HEK293 (cell line): ENCODE measurements around the gene LAPTM4A.

Source experiments
- CTCF ChIA-PET: fragments of 350-600 bp; formaldehyde crosslinking; extraction: SDS; loops from one replicate; lab custom pipeline; 2021; ENCODE audit warnings: antibody characterized with exemption; lab: Yijun Ruan, JAX
- POLR2A ChIA-PET: fragments of 300-600 bp; formaldehyde crosslinking; extraction: SDS; loops from one replicate; lab custom pipeline; 2020; ENCODE audit warnings: antibody characterized with exemption, inconsistent platforms; lab: Yijun Ruan, JAX
- H3K27ac ChIP-seq: fragments of 200-500 bp; sonication (Bioruptor generic); 2 replicates; pipeline ENCODE4 v1.5.1; 2014; ENCODE audit warnings: low read depth, low read length, control low read depth, inconsistent platforms; ENCODE audit errors: extremely low read depth
- H3K36me3 ChIP-seq, 2 experiments: fragments of 200-500 bp in 1 of 2; sonication (Bioruptor generic) in 1 of 2; 1 replicate in 1 of 2; 2 replicates in 1 of 2; pipeline ENCODE4 v1.5.1; 2014 to 2017; ENCODE audit warnings: inconsistent platforms in 2 of 2, low read length in 2 of 2; ENCODE audit not compliant: control insufficient read depth in 2 of 2, insufficient read depth in 1 of 2
- H3K4me1 ChIP-seq: fragments of 200-500 bp; sonication (Bioruptor generic); 2 replicates; pipeline ENCODE4 v1.5.1; 2014; ENCODE audit warnings: mild to moderate bottlenecking, low read length, inconsistent platforms; ENCODE audit not compliant: control insufficient read depth, insufficient read depth
- H3K4me3 ChIP-seq: 2 replicates; pipeline ENCODE4 v1.5.1; 2011; ENCODE audit warnings: low read depth, mild to moderate bottlenecking, control low read depth, low read length, moderate library complexity
- H3K9me3 ChIP-seq: fragments of 200-500 bp; sonication (Bioruptor generic); 2 replicates; pipeline ENCODE4 v1.5.1; 2014; ENCODE audit warnings: low read depth, low read length, inconsistent platforms; ENCODE audit not compliant: control insufficient read depth, insufficient read depth
- HOXC10 ChIP-seq: sonication (generic); formaldehyde crosslinking; IDR thresholded peaks from 2 replicates; pipeline ENCODE4 v1.8.1; 2023; ENCODE audit warnings: mild to moderate bottlenecking, missing genetic modification reagents
- IKZF3 ChIP-seq: fragments of 450-650 bp; IDR thresholded peaks from 2 replicates; pipeline ENCODE4 v1.5.0; 2018; ENCODE audit warnings: missing biosample characterization, mild to moderate bottlenecking, missing genetic modification characterization, moderate library complexity
- KLF1 ChIP-seq: fragments of 450-650 bp; formaldehyde crosslinking; IDR thresholded peaks from 2 replicates; pipeline ENCODE4 v1.5.1; 2016; ENCODE audit warnings: missing biosample characterization, missing genetic modification characterization
- KLF8 ChIP-seq: fragments of 450-650 bp; formaldehyde crosslinking; IDR thresholded peaks from 2 replicates; pipeline ENCODE4 v1.5.1; 2016; ENCODE audit warnings: missing biosample characterization, missing genetic modification characterization
- PBX3 ChIP-seq: sonication (generic); formaldehyde crosslinking; IDR thresholded peaks from 2 replicates; pipeline ENCODE4 v1.8.1; 2022; ENCODE audit warnings: mild to moderate bottlenecking, moderate library complexity, missing genetic modification reagents
- SCRT2 ChIP-seq: fragments of 450-650 bp; formaldehyde crosslinking; IDR thresholded peaks from 2 replicates; pipeline ENCODE4 v1.5.1; 2016; ENCODE audit warnings: missing biosample characterization, missing genetic modification characterization
- YY2 ChIP-seq: fragments of 450-650 bp; formaldehyde crosslinking; IDR thresholded peaks from 2 replicates; pipeline ENCODE4 v1.5.1; 2016; ENCODE audit warnings: missing biosample characterization, missing genetic modification characterization
- ZBTB1 ChIP-seq: fragments of 450-650 bp; formaldehyde crosslinking; IDR thresholded peaks from 2 replicates; pipeline ENCODE4 v1.5.1; 2016; ENCODE audit warnings: missing biosample characterization, missing genetic modification characterization
- ZBTB10 ChIP-seq: fragments of 450-650 bp; formaldehyde crosslinking; IDR thresholded peaks from 2 replicates; pipeline ENCODE4 v1.5.1; 2016; ENCODE audit warnings: missing biosample characterization, missing genetic modification characterization
- ZBTB8A ChIP-seq: fragments of 450-650 bp; formaldehyde crosslinking; IDR thresholded peaks from 2 replicates; pipeline ENCODE4 v1.5.1; 2016; ENCODE audit warnings: missing biosample characterization, missing genetic modification characterization
- ZFP37 ChIP-seq: fragments of 450-650 bp; formaldehyde crosslinking; IDR thresholded peaks from 2 replicates; pipeline ENCODE4 v1.5.1; 2016; ENCODE audit warnings: missing biosample characterization, missing genetic modification characterization
- ZNF132 ChIP-seq: fragments of 450-650 bp; formaldehyde crosslinking; IDR thresholded peaks from 2 replicates; pipeline ENCODE4 v1.5.1; 2017; ENCODE audit warnings: missing biosample characterization, missing genetic modification characterization, borderline replicate concordance
- ZNF16 ChIP-seq: fragments of 450-650 bp; formaldehyde crosslinking; IDR thresholded peaks from 2 replicates; pipeline ENCODE4 v1.5.1; 2016; ENCODE audit warnings: low read depth, missing biosample characterization, missing genetic modification characterization
- ZNF19 ChIP-seq: fragments of 450-650 bp; formaldehyde crosslinking; IDR thresholded peaks from 2 replicates; pipeline ENCODE4; 2016; ENCODE audit warnings: missing biosample characterization, missing genetic modification characterization, low read depth
- ZNF211 ChIP-seq: fragments of 450-650 bp; formaldehyde crosslinking; IDR thresholded peaks from 2 replicates; pipeline ENCODE4 v1.5.1; 2016; ENCODE audit warnings: low read depth, missing biosample characterization, missing genetic modification characterization
- ZNF354C ChIP-seq: fragments of 450-650 bp; formaldehyde crosslinking; IDR thresholded peaks from 2 replicates; pipeline ENCODE4 v1.5.1; 2016; ENCODE audit warnings: missing biosample characterization, missing genetic modification characterization, low read depth, borderline replicate concordance
- ZNF391 ChIP-seq: fragments of 450-650 bp; formaldehyde crosslinking; IDR thresholded peaks from 2 replicates; pipeline ENCODE4 v1.5.1; 2016; ENCODE audit warnings: low read depth, missing biosample characterization, missing genetic modification characterization, borderline replicate concordance
- ZNF48 ChIP-seq: fragments of 450-650 bp; formaldehyde crosslinking; IDR thresholded peaks from 2 replicates; pipeline ENCODE4 v1.5.1; 2016; ENCODE audit warnings: missing biosample characterization, missing genetic modification characterization
- ZNF521 ChIP-seq: fragments of 450-650 bp; formaldehyde crosslinking; IDR thresholded peaks from 2 replicates; pipeline ENCODE4 v1.5.1; 2017; ENCODE audit warnings: missing biosample characterization, mild to moderate bottlenecking, missing genetic modification characterization
- ZNF624 ChIP-seq: fragments of 450-650 bp; formaldehyde crosslinking; IDR thresholded peaks from 2 replicates; pipeline ENCODE4 v1.5.1; 2017; ENCODE audit warnings: missing biosample characterization, missing genetic modification characterization
- ZNF654 ChIP-seq: fragments of 450-650 bp; formaldehyde crosslinking; IDR thresholded peaks from 2 replicates; pipeline ENCODE4 v1.5.1; 2016; ENCODE audit warnings: low read depth, missing biosample characterization, missing genetic modification characterization
- ZNF660 ChIP-seq: fragments of 450-650 bp; IDR thresholded peaks from 2 replicates; pipeline ENCODE4 v1.5.1; 2018; ENCODE audit warnings: missing biosample characterization, mild to moderate bottlenecking, missing genetic modification characterization
- ZNF664 ChIP-seq: fragments of 450-650 bp; formaldehyde crosslinking; IDR thresholded peaks from 2 replicates; pipeline ENCODE4 v1.5.1; 2016; ENCODE audit warnings: missing biosample characterization, missing genetic modification characterization
- ZNF76 ChIP-seq: fragments of 450-650 bp; formaldehyde crosslinking; IDR thresholded peaks from 2 replicates; pipeline ENCODE4; 2016; ENCODE audit warnings: low read depth, missing biosample characterization, missing genetic modification characterization, borderline replicate concordance
- ZNF792 ChIP-seq: fragments of 450-650 bp; formaldehyde crosslinking; IDR thresholded peaks from 2 replicates; pipeline ENCODE4 v1.5.1; 2016; ENCODE audit warnings: missing biosample characterization, missing genetic modification characterization
- ZNF830 ChIP-seq: fragments of 450-650 bp; IDR thresholded peaks from 2 replicates; pipeline ENCODE4 v1.5.0; 2018; ENCODE audit warnings: missing biosample characterization, missing genetic modification characterization, low read depth, mild to moderate bottlenecking, moderate library complexity
- ZXDB ChIP-seq: fragments of 450-650 bp; formaldehyde crosslinking; IDR thresholded peaks from 2 replicates; pipeline ENCODE4 v1.5.1; 2016; ENCODE audit warnings: missing biosample characterization, missing genetic modification characterization
- TF ChIP-seq, protein P1 (sequence below): fragments of 450-650 bp; formaldehyde crosslinking; IDR thresholded peaks from 2 replicates; pipeline ENCODE4 v1.5.1; 2016; ENCODE audit warnings: missing biosample characterization, missing genetic modification characterization

The LAPTM4A gene

GRCh38 chr2:19990416-19990728, 61.1 kb downstream of the LAPTM4A start:
- Histone ChIP-seq H3K36me3 (peaks cover 0 to 6% of the 10 kb centered on the region in 2 experiments; a peak in 1 of 3 replicates), H3K4me1 (0 out of 2 replicates have a peak, but pooled peaks cover 3% of the 10 kb centered on the region), H3K4me3 (peak overlapping the region; percentile 56), H3K9me3 (no peaks in the 10 kb centered on the region), H3K27ac (no peak overlapping the region; the same call in 1 of the 2 replicates)
- CTCF ChIA-PET: no interaction called here
- 0 out of 2 replicates have a peak, but pooled peaks have one; percentile 20 for TF ChIP-seq ZNF660
- TF ChIP-seq ZNF792 (tag by site-specific recombination): no peak
- TF ChIP-seq SCRT2 (tag by site-specific recombination): no peak
- no peak for TF ChIP-seq KLF8
- TF ChIP-seq ZNF211 (tag by site-specific recombination): no peak
- 0 out of 2 replicates have a peak, but pooled peaks have one; percentile 2 for TF ChIP-seq ZNF391
- no peak for TF ChIP-seq ZNF664 (tag by site-specific recombination)
- no peak for TF ChIP-seq ZNF354C
- no peak for TF ChIP-seq YY2
- TF ChIP-seq ZNF521 (tag by site-specific recombination): no peak
- TF ChIP-seq ZBTB1: no peak
- TF ChIP-seq, protein P1, sequence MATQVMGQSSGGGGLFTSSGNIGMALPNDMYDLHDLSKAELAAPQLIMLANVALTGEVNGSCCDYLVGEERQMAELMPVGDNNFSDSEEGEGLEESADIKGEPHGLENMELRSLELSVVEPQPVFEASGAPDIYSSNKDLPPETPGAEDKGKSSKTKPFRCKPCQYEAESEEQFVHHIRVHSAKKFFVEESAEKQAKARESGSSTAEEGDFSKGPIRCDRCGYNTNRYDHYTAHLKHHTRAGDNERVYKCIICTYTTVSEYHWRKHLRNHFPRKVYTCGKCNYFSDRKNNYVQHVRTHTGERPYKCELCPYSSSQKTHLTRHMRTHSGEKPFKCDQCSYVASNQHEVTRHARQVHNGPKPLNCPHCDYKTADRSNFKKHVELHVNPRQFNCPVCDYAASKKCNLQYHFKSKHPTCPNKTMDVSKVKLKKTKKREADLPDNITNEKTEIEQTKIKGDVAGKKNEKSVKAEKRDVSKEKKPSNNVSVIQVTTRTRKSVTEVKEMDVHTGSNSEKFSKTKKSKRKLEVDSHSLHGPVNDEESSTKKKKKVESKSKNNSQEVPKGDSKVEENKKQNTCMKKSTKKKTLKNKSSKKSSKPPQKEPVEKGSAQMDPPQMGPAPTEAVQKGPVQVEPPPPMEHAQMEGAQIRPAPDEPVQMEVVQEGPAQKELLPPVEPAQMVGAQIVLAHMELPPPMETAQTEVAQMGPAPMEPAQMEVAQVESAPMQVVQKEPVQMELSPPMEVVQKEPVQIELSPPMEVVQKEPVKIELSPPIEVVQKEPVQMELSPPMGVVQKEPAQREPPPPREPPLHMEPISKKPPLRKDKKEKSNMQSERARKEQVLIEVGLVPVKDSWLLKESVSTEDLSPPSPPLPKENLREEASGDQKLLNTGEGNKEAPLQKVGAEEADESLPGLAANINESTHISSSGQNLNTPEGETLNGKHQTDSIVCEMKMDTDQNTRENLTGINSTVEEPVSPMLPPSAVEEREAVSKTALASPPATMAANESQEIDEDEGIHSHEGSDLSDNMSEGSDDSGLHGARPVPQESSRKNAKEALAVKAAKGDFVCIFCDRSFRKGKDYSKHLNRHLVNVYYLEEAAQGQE (tag by site-specific recombination): no peak
- TF ChIP-seq ZNF654 (tag by site-specific recombination): no peak
- no peak for TF ChIP-seq ZNF132 (tag by site-specific recombination)
- TF ChIP-seq ZNF830 (tag by site-specific recombination): no peak
- TF ChIP-seq ZNF48 (tag by site-specific recombination): no peak
- no peak for TF ChIP-seq ZXDB (tag by site-specific recombination)
- POLR2A ChIA-PET: interaction anchor here (0.6 to 1.2 kb wide), 6 partner anchors 9 to 881 kb away, joined by 3 to 11 read pairs (median 4); partner anchors contain the start of gene LAPTM4A

DNA sequence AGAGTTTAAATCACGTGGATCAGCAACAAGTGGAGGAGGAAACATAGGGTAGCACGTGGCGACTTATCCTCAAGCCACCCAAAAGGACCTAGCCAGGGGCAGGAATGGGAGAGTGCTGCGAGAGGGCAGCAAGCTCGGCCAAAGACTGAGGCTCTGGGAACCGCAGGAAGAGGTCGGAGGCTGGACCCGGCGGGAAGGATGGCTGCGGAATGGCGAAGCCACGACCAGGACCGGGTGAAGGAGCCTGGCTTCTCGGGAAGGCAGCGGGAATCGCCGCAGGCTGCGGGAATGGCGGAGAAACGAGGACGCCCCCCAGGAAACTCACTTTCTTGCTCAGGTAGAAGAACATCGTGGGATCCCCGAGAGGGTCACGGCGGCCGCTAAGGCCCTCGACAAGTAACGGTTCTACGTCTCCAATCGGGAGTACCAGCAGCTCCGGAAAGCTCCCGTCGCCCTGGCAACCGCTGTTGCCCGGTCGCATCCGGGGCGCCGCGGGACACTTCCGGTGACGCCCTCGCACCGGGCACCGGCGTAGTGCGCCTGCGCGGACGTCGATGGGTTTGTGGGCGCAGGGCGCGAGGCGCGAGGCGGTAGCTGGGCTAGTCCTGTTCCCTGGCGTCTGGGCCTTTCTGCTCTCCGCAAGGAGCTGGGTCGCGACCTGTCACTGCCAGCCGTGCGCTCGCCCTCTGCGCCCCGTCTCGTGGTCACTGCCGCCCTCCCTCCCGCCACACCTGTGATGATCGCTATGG, 61.6 kb downstream of the LAPTM4A start, which contains the start of gene WDR35:
Gene WDR35 (minus strand): TSS at position 439 of the 749 bp plus-strand sequence. CDS start 90 bp downstream, at position 349.
- ChIA-PET CTCF (interaction anchor here (0.5 to 0.6 kb wide), 2 partner anchors 190 to 1110 kb away, joined by 3 read pairs; no protein-coding TSS in a partner anchor), POLR2A (interaction anchor here (0.6 to 1.2 kb wide), 8 partner anchors 8 to 880 kb away, joined by 3 to 11 read pairs (median 4); partner anchors contain the start of gene LAPTM4A)
- Histone ChIP-seq H3K4me1 (0 out of 2 replicates have a peak, but pooled peaks cover 3% of the 10 kb centered on the region), H3K27ac (no peak within 1 kb of the TSS; the same call in 1 of the 2 replicates), H3K9me3 (no peaks in the 10 kb centered on the region), H3K4me3 (peak within 1 kb of the TSS; percentile 56), H3K36me3 (peaks cover 0 to 10% of the 10 kb centered on the region in 2 experiments; a peak in 1 of 3 replicates)
- peak; percentile 77 for TF ChIP-seq IKZF3 (tag by site-specific recombination)
- TF ChIP-seq ZNF19 (tag by site-specific recombination): no peak
- peak; percentile 100 for TF ChIP-seq ZBTB8A
- TF ChIP-seq PBX3: 0 out of 2 replicates have a peak, but pooled peaks have one; percentile 49
- no peak for TF ChIP-seq ZNF16 (tag by site-specific recombination)
- TF ChIP-seq YY2: 0 out of 2 replicates have a peak, but pooled peaks have one; percentile 16
- no peak for TF ChIP-seq HOXC10 (CRISPR knock-in tag)
- peak; percentile 41; the same call in 1 of the 2 replicates for TF ChIP-seq ZBTB10
- peak; percentile 31; the same call in 1 of the 2 replicates for TF ChIP-seq ZNF76
- TF ChIP-seq ZFP37 (tag by site-specific recombination): peak; percentile 23; the same call in 1 of the 2 replicates
- TF ChIP-seq ZNF624 (tag by site-specific recombination): no peak
- peak; percentile 53; the same call in 1 of the 2 replicates for TF ChIP-seq KLF1 (tag by site-specific recombination)
